SHP77 treated with DMSO at 0.1 percent for 48 hours (cell line): ENCODE results near the gene NPHP3.

ENCODE experiments used
- DNase-seq: peaks from one replicate; lab custom pipeline; 2025; lab: John Stamatoyannopoulos, UW

Gene NPHP3

GRCh38 chr3:132695422-132695821, 26.8 kb downstream of the NPHP3 start:
- no peak for DNase-seq

GRCh38 chr3:132694991-132695390, 27.2 kb downstream of the NPHP3 start:
- no peak for DNase-seq

- DNase-seq, result no peak
Measured at GRCh38 chr3:132690040-132690439, 32.2 kb downstream of the NPHP3 start.

GRCh38 chr3:132682201-132682600, 40.0 kb downstream of the NPHP3 start:
- DNase-seq, result no peak

- no peak for DNase-seq
Measured at GRCh38 chr3:132681421-132681820, 40.8 kb downstream of the NPHP3 start.

- DNase-seq, result no peak
Measured at GRCh38 chr3:132679911-132680310, 42.3 kb downstream of the NPHP3 start.

- no peak for DNase-seq
Measured at GRCh38 chr3:132675408-132675807, 46.8 kb downstream of the NPHP3 start.

GRCh38 chr3:132669256-132669777, 52.9 kb downstream of the NPHP3 start:
- no peak for DNase-seq

- DNase-seq, result no peak
Measured at GRCh38 chr3:132665230-132665745, 56.9 kb downstream of the NPHP3 start.

GRCh38 chr3:132662212-132662611, 60.0 kb downstream of the NPHP3 start:
- no peak for DNase-seq

- DNase-seq, result no peak
Measured at GRCh38 chr3:132661101-132661500, 61.1 kb downstream of the NPHP3 start.

GRCh38 chr3:132660811-132661070, 61.5 kb downstream of the NPHP3 start:
- DNase-seq, result no peak

- DNase-seq, result peak; percentile 69
Measured at GRCh38 chr3:132660052-132660810, 62.0 kb downstream of the NPHP3 start, which contains the start of gene UBA5. UBA5 (plus strand) TSS chr3:132660329; CDS start chr3:132660538, 209 bp downstream.

GRCh38 chr3:132659365-132660051, 62.7 kb downstream of the NPHP3 start, which contains the start of gene ACAD11:
ACAD11 (minus strand) TSS chr3:132659809; CDS start chr3:132659751, 58 bp downstream.
- peak; percentile 69 for DNase-seq

GRCh38 chr3:132659000-132659364, 63.2 kb downstream of the NPHP3 start:
- no peak for DNase-seq

- DNase-seq, result no peak
Measured at GRCh38 chr3:132657869-132658747, 64.1 kb downstream of the NPHP3 start.

- DNase-seq, result no peak
Measured at GRCh38 chr3:132655471-132655870, 66.7 kb downstream of the NPHP3 start.

- DNase-seq, result no peak
Measured at GRCh38 chr3:132654721-132655120, 67.5 kb downstream of the NPHP3 start.

GRCh38 chr3:132654190-132654589, 68.0 kb downstream of the NPHP3 start:
- DNase-seq, result no peak

- DNase-seq, result no peak
Measured at GRCh38 chr3:132652640-132653270, 69.5 kb downstream of the NPHP3 start.

GRCh38 chr3:132650153-132650552, 72.1 kb downstream of the NPHP3 start:
- no peak for DNase-seq

- DNase-seq, result no peak
Measured at GRCh38 chr3:132645058-132645457, 77.2 kb downstream of the NPHP3 start.
